Hematopoietic multipotent progenitor cell (in vitro differentiated cells): Measurements from ENCODE around the gene ABCB11. TPM values are rescaled to one million over a fixed set of nuclear protein-coding genes. Genes with fewer than 3 reads are reported as not detected.

Experiments
- DNase-seq, 3 donors: peaks; one replicate each; pipeline ENCODE4 v3.0.0-alpha.2; 2011 to 2015; ENCODE audit warnings: low read depth in 2 of 3, low spot score in 2 of 3
- total RNA-seq: library from RNA; depleted of rRNA; stranded (reverse); fragments of >200 nt; gene quantifications from one replicate; pipeline ENCODE4 v1.2.3, GENCODE V29; 2012

Gene ABCB11
- total RNA-seq, 1 donor: 0.27 TPM

DNA sequence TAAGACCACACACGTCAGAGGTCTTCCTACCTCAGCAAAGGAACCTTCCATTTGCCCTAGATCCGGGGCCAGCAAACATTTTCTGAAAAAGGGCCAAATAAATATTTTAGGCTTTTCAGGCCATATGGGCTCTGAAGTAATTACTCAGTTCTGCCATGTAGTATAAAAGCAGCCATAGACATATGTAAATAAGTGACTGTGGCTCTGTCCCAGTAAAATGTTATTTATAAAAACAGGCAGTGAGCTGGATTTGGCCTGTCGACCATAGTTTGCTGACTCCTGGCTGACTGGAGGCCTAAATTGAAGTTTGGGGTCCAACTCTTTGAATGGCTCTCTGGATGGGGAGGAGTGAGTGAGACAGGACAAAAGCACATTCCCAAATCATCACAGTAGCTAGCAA is 49.5 kb downstream of the ABCB11 start:
- DNase-seq: no peak

DNA sequence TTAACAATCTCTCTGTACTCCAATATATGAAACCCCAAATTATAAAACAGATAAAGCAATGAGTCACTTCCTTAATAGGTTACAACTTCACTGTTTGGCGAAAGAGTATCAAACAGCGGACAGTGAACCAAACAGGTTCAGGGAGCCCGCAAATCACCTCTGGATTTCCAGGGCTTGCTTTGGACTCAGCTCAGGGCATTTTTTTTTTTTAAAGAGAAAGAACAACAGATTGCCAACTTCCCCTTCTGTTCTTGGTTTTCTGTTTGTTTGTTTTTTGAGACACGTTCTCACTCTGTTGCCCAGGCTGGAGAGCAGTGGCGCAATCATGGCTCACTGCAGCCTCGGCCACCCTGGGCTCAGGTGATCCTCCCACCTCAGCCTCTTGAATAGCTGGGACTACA is 52.7 kb downstream of the ABCB11 start:
- peak in 1 of 3 donors; percentile 34 for DNase-seq

DNA sequence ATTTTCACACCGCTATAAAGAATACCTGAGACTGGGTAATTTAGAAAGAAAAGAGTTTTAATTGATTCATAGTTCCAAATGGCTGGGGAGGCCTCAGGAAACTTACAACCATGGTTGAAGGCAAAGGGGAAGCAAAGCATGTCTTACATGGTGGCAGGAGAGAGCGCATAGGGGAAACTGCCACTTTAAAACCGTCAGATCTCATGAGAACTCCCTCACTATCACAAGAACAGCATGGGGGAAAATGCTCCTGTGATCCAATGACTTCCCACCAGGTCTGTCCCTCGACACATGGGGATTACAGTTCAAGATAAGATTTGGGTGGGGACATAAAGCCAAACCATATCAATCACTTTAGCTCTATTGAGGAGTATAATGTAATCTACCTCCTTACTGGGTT is 53.5 kb downstream of the ABCB11 start:
- DNase-seq: no peak

DNA sequence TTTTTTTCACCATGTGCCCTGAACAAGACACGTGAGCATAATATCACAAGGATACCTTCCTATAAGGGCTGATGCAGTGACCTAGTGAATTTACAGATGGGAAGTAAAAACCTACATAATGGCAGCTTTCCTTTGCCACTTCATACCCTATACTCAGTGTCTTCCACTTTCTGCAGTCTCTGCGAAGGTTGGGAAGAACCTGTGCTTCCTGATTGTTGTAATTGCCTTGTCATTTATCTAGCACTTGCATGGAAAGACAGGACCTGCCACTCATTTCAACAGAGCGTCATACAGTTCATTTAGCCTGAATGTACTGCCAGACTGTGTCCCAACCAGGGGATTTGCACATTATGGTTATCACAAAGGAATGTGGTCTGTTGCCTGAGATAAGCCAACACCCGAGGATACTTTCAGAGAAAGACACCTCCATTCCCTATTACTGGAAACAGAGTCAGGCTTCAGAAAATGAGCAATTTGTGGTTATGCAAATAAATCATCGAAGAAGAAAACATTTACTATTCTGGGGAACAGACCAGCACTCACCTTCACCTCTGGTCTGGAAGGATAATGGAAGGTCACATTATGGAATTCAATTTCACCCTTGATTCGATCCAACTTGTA is 55.0 kb downstream of the ABCB11 start:
- peak in 1 of 3 donors; percentile 32 for DNase-seq

DNA sequence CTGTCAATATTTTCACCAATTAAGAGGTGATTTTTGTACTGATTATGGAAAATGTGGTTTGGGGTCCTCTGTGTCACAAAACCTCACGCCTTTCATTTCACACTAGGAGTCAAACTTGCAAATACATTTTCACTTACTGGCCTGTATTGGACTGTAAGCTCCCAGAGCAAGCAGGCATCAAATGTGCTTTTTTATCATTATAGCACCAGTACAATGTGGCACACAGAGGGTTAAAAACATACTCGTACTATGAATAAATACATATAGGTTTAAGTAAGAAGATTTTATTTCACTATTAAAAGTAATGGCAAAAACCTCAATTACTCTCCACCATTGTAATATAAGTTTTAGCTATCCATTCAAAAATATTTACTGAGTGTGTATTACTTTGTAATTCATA is 56.7 kb downstream of the ABCB11 start:
- DNase-seq: peak in 1 of 3 donors; percentile 24

DNA sequence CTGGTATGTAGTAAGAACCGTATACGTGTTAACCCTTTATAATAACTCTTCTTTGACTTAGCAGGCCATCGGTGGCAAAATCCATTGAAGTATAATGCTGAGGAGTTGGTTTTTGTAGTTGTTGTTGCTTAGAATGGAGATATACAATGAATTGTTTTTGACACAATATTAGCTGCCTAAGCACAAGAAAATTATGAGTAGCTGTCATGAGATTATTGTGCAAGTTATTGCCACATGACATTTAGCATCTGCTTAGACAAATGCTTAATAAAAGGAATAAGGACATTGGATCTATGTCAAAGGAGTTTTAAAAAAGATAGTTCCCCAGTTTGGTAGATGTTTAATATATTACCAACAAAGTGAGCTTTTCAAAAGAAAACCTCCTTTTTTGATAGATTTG is 59.9 kb downstream of the ABCB11 start:
- no peak for DNase-seq

DNA sequence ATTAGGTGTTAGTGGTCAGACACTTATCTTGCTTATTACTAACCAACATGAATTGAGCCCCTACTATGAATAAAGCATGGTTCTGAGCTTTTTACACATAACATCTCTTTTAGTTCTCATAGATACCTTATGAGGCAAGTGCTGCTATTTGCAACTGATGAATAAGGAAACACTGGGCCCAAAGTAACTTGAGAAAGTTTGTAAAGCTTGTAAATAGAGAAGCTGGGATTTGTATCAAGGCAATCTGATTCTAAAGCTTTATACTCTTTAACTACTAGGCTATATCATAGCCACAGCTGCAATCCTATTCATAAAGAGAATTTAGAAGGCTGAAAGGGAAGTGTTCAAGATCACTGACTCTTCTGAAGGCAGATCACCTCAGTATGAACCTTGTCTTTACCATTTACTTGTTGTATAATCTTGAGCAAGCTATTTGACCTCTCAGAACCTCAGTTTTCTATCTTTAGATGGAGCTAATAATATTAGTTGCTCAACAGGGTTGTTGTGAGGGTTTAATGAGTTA is 60.4 kb downstream of the ABCB11 start:
- DNase-seq: no peak

DNA sequence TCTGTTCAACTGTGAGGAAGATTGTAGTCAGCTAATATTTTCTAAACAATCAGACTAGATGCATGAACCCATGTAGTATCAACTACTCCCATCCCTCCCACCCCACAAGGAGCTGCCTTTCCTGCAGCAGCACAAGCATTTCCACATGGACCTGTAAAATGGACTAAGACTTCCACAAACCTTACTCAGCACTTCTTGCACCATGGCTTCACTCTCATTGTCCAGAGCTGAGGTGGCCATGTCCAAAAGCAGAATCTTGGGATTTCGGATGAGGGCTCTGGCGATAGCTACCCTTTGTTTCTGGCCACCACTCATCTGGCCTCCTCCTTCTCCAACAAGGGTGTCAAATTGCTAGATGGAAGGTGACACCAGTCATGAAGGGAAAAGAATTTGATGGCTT is 61.3 kb downstream of the ABCB11 start:
- DNase-seq: no peak

DNA sequence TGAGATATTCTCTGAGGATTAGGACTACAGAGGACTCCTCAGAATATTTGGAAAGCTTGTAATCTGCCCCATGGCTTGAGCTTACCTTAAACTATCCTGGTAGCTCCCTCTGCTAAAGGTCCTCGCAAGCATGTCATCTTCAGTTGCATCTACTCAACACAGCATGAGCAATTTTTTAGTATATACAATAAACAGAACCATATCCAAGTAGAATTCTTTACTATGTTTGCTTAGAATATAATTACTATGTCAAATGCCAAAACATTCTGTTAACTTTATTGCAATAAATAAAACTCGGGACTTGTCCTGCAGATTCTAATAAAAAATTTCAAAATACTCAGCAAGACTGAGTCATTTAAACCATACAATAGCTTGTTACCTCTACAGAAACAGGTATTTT is 62.8 kb downstream of the ABCB11 start:
- DNase-seq: no peak

DNA sequence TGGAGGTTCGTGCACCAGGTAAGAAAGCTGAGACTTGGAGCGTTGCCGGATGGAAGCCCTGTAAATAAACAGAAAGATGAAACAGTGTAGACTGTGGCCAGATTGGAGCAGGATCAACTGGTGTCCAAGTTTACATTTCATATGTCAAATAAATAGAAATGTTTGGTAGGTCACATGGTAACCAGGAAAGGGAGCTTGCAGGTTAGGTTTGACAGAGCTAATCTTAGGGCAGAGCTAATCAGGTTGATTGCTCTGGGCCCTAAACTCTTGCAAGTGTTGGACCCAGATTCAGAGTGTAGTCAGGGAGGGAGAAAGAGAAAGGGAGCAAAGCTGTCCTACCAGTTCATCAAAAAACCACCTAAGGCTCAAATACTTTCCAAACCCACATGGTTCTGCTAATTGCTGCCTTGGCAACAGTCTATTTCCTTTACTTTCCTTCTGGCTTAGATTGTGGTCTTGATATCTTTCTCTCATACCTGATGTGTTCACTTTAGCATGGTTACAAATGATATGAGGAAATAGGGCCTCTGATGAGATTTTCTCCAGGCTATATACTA is 66.8 kb downstream of the ABCB11 start:
- peak in 1 of 3 donors; percentile 78 for DNase-seq

DNA sequence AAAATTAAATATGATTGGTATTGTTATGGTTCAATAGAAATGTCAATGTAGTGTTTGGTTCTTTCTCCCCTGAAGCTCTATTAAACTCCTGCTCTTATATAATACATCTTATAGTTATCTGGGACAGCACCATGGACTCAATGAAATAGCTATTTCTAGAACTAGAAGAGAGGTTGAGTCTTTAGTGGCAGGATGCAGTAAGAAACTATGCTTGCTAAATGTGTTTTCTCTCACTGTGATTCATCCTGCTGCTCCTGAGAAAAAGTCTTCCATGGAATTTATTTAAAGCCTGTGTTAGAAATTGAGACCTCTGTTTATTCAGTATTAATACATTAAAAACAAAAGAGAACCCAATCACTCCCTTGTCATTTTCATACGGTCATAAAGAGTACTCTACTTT is 68.5 kb downstream of the ABCB11 start:
- no peak for DNase-seq

DNA sequence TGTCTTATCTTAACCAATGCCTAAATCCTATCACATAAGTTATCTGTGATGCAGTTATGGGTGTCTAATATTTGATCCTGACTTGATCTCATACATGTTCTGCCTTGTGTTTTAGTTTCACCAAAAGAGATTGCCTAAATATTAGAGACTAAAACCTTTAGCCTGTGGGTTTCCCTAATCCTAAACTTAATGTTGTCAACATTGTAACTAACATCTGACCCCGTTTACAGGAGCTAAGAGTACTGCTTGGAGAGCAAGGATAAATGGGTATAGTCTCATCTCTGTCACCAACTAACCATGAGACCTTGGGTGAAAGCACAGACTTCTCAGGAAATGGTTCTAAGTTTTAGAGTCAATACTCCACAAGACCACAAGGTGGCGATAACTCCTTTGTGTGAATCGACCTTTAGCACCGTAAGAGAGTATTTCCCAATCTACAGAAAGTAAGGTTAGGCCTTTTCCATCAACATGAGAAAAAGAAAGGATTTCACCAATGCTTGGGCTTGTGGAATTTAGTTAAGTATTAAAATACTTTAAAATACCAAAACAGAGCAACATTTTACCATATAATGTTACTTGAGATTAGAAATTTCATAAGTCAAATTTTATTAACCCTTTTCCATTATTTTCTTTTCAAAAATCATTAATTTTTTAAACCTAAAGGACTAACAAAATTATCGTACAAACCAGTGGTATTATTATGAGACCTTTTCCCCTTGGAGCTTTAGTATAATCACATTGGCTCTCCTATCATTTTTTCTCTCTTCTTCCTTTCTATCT is 69.5 kb downstream of the ABCB11 start:
- peak; percentile 31 to 83 (median 64) for DNase-seq

DNA sequence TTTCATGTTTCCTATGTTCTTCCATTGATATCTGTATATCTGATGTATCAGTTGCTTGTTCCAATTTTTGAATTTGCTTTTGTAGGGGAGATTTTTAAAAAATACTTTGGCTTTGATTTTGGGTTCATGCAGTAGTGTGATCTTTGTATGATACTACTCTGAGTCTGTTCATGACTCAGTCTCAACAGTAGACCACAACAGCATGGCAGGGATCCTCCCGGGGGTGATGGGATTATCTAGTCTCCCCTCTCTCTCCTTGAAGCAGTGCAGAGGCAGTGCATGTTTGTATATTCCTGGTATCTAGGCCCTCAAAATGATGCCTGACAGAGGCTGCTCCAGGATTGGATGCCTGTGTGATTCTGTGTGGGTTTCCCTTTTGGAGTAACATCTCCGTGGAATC is 74.7 kb downstream of the ABCB11 start:
- no peak for DNase-seq

DNA sequence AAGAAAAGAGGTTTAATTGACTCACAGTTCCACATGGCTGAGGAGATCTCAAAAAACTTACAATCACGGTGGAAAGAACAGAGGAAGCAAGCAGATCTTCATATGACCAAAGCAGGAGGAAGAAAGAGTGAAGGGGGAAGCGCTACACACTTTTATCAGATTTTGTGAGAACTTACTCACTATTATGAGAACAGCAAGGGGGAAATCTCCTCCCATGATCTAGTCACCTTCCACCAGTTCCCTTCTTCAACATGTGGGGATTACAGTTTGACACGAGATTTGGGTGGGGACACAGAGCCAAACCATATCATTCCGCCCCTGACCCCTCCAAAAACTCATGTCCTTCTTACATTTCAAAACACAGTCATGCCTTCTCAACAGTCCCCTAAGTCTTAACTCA is 75.8 kb downstream of the ABCB11 start:
- DNase-seq: no peak

DNA sequence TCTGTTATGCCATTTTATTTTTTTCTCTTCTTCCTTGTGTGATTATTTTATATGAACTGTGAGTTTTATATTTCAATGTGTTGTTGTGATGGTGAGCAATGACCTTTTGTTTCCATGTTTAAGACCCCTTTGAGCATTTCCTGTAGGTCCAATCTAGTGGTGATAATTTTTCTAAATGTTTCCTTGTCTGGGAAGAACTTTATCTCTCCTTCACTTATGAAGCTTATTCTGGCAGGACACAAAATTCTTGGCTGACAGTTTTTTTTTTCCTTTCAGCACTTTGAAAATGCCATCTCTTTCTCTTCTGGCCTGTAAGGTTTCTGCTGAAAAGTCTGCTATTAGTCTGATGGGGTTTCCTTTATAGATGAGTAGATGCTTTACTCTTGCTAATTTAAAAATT is 76.9 kb downstream of the ABCB11 start:
- no peak for DNase-seq

DNA sequence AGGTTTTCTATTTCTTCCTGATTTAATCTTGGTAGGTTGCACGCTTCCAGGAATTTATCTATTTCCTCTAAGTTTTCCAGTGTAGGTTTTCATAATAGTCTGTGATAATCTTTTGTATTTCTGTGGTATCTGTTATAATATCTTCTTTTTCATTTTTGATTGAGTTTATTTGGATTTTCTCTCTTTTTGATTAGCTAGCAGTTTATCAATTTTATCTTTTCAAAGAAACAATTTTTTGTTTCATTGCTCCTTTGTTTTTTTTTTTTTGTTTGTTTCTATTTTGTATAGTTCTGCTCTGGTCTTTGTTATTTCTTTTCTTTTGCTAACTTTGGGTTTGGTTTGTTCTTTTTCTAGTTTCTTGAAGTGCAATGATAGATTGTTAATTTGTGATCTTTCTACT is 78.7 kb downstream of the ABCB11 start:
- DNase-seq: no peak

DNA sequence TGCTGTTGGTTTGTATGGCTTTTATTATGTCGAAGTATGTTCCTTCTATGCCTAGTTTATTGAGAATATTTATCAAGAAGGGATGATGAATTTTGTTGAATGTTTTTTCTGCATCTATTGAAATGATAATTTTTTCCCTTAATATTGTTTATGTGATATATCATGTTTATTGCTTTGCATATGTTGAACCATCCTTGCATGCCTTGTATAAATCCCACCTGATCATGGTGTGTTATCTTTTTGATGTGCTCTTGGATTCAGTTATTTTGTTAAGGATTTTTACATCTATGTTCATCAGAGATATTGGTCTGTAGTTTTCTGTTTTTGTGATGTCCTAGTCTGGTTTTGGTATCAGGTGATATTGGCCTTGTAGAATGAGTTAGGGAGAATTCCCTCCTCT is 79.3 kb downstream of the ABCB11 start:
- no peak for DNase-seq

DNA sequence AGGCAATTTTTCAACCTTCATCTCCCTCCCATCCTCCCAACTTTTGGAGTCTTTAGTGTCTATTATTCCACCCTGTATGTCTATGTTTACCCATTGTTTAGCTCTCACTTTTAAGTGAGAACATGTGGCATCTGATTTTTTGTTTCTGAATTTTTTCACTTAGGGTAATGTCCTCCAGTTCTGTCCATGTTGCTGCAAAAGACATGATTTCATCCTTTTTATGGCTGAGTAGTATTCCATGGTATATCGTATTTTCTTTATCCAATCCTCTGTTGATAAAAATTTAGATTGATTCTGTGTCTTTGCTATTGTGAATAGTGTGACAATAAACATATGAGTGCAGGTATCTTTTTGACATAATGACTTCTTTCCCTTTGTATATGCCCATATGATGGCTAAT is 81.8 kb downstream of the ABCB11 start:
- no peak for DNase-seq

DNA sequence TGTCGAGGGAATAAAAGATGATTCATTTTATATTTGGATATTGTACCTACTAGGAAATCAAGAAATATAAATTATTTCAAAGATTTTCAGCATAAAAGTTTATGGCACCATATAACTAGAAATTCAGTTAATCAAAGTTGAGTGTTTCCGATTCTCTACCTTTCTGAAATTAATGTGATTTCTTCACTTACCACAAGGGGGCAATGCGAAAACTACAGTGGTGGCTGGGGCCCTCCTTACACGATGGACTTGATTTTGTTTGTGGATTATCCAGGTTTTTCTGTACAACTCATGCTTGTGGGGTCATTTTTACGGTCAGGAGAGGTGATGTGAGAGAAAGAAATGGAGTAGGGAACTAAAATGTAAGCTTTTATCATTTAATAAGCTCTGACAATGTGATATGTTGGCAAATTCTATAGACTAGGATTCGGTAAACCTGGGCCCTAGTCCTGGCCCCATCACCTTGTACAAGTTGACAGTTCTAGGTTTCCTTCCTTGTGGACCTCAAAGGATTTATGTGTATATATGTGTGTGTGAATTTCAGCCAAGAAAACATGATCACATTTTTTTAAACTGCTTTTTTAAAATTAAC is 82.4 kb downstream of the ABCB11 start:
- DNase-seq: peak in 1 of 3 donors; percentile 32

DNA sequence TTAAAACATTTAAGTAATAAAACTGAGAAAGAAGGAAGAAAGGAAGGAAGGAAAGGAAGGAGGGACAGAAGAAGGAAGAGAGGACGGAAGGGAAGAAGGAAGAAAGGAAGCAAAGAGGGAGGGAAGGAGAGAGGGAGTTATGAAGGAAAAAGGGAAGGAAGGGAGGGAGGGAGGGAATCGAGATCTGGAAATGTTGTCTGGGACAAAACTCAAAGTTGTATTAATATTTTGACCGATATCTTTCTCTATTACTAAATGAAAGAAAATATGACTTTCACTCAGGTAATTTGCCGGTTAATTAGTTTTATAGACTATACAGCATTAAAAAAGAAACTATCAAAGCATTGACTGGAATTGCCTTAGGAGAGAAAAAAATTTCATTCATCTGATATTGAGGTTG is 85.6 kb downstream of the ABCB11 start:
- DNase-seq: no peak

DNA sequence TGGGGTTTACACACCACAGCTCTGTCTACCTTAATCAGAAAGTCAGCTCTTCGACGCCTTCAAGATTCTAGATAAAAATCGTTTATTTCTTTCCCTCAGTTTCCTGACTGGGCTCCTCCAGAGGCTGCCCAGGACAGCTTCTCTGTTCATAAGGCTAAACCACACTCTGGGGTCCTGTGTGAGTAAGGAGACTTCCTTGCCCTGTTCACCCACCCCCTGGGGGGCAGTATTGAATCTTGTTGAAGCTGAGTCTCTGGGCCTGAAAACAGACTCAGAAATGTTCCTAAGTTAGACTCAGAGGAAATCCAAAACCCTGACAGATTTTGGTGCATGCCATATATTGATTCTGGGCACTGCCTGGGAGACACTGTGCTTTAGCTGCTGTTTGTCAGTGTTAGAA is 87.1 kb downstream of the ABCB11 start:
- no peak for DNase-seq

DNA sequence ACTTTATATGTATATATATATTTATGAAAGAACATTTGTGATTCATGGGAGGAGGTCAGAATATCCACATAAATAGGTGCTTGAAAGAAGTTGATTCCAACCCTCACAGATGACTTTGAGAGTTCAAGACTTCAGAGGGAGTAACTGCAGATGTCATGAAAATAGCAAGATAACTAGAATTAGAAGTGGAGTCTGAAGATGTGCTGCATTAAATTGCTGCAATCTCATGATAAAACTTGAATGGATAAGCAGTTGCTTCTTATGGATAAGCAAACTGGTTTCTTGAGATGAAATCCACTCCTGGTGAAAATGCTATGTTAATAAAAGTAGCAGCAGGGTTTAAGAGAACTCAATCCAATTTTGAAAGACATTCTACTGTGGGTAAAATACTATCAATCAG is 89.8 kb downstream of the ABCB11 start:
- no peak for DNase-seq
